ENCODE results near the gene GAL.

The GAL gene

GRCh38 chr11:68692871-68693483, 8.6 kb downstream of the GAL start:
- H3K4me3 ChIP-seq (replicated peaks; ENCODE audit: low read depth, low read length) = no peak overlapping the region
- no peak for TF ChIP-seq CTCF (IDR thresholded peaks at IDR 0.05; ENCODE audit: low read length, missing control alignments)
- no peak for DNase-seq (ENCODE audit: low read depth)

GRCh38 chr11:68693484-68693882, 9.1 kb downstream of the GAL start:
- DNase-seq (ENCODE audit: low read depth) = no peak
- TF ChIP-seq CTCF (IDR thresholded peaks at IDR 0.05; ENCODE audit: low read length, missing control alignments) = no peak
- no peak overlapping the region for H3K4me3 ChIP-seq (replicated peaks; ENCODE audit: low read depth, low read length)

GRCh38 chr11:68694431-68695297, 10.3 kb downstream of the GAL start:
- DNase-seq (ENCODE audit: low read depth) = no peak
- no peak for TF ChIP-seq CTCF (IDR thresholded peaks at IDR 0.05; ENCODE audit: low read length, missing control alignments)
- H3K4me3 ChIP-seq (replicated peaks; ENCODE audit: low read depth, low read length) = no peak overlapping the region

GRCh38 chr11:68695531-68695930, 11.2 kb downstream of the GAL start:
- TF ChIP-seq CTCF (IDR thresholded peaks at IDR 0.05; ENCODE audit: low read length, missing control alignments) = no peak
- no peak for DNase-seq (ENCODE audit: low read depth)
- no peak overlapping the region for H3K4me3 ChIP-seq (replicated peaks; ENCODE audit: low read depth, low read length)

DNA sequence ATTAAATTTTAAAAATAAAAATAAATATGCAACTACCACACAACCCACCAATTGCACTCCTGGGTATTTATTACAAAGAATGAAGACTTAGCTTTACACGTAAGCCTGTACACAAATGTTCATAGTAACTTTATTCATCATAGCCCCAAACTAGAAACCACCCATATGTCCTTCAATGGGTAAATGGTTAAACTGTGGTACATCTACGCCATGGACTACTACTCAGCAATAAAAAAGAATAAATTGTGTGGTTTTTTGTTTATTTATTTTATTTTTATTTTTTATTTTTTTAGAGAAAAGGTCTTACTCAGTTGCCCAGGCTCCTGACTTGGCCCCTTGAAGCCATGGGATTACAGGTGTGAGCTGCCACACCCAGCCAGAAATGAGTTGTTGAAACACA, 14.6 kb downstream of the GAL start:
- TF ChIP-seq CTCF (IDR thresholded peaks at IDR 0.05; ENCODE audit: low read length, missing control alignments) = no peak
- no peak overlapping the region for H3K4me3 ChIP-seq (replicated peaks; ENCODE audit: low read depth, low read length)
- no peak for DNase-seq (ENCODE audit: low read depth)

DNA sequence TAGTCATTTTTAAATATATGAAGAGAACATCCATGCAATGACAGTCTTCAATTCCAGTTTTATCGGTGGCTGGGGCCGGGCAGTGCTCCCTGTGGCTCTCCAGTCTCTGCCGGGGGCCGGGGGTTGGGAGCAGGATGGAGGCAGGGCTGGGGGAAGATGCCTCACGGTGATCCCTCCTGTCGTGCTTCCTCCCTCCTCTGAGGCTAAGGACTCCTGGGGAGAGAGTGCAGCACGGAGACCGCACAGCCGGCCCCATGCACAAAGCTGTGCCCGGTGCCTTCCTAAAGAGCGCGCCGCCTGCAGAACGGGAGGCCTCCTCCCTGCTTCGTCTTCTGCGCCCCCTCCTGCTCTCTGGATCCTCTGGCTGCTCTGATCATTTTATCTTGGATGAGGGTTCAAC, 20.5 kb downstream of the GAL start:
- H3K4me3 ChIP-seq (replicated peaks; ENCODE audit: low read depth, low read length) = no peak overlapping the region
- DNase-seq (ENCODE audit: low read depth) = no peak
- TF ChIP-seq CTCF (IDR thresholded peaks at IDR 0.05; ENCODE audit: low read length, missing control alignments) = no peak
